Measurements from ENCODE around the gene APOBEC3A. TPM values are rescaled to one million over a fixed set of nuclear protein-coding genes. Genes with fewer than 3 reads are reported as not detected.

The APOBEC3A gene
- total RNA-seq: not detected in 2 replicates
- long read RNA-seq: 0 reads

DNA sequence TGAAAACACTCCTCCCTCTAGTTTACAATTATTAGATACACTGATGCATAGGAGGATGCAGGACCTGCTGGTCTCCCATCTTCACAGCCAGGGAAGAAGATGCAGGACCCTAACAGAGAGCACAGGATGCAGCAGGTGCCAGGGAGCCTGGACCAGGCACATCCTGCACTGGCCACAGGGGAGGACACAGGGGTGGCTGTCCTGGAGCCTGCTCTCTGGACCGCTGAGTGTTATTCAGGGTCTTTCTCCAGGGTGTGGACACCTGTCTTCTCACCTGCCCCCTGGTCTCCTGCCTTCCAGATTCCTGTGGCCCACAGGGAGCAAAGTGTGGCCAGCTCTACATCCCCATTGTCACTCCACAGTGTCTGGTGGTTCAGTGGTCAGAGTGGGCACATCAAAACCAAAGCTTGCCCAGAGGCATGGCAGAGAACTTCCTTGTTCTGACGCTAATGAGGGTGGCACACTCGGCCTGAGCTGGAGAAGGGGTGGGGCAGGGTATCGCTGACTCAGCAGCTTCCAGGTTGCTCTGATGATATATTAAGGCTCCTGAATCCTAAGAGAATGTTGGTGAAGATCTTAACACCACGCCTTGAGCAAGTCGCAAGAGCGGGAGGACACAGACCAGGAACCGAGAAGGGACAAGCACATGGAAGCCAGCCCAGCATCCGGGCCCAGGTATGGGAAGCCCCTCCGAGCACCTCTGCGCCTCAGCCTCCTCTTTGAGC, at the start of gene APOBEC3A:
APOBEC3A (plus strand) TSS at position 564 of the 725 bp plus-strand sequence; CDS start at position 647, 83 bp downstream.
- no peaks in the 10 kb centered on the region for H3K4me1 Mint-ChIP-seq
- H3K9me3 Mint-ChIP-seq: no peaks in the 10 kb centered on the region
- no peak for DNase-seq (ENCODE audit: low read depth, low spot score)
- TF ChIP-seq, protein P1, sequence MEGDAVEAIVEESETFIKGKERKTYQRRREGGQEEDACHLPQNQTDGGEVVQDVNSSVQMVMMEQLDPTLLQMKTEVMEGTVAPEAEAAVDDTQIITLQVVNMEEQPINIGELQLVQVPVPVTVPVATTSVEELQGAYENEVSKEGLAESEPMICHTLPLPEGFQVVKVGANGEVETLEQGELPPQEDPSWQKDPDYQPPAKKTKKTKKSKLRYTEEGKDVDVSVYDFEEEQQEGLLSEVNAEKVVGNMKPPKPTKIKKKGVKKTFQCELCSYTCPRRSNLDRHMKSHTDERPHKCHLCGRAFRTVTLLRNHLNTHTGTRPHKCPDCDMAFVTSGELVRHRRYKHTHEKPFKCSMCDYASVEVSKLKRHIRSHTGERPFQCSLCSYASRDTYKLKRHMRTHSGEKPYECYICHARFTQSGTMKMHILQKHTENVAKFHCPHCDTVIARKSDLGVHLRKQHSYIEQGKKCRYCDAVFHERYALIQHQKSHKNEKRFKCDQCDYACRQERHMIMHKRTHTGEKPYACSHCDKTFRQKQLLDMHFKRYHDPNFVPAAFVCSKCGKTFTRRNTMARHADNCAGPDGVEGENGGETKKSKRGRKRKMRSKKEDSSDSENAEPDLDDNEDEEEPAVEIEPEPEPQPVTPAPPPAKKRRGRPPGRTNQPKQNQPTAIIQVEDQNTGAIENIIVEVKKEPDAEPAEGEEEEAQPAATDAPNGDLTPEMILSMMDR (conservative IDR thresholded peaks at IDR 0.05): no peak
- H3K4me3 Mint-ChIP-seq: no peak within 1 kb of the TSS
- no peaks in the 10 kb centered on the region for H3K36me3 Mint-ChIP-seq (ENCODE audit: low read depth)
- H3K27me3 Mint-ChIP-seq (ENCODE audit: low read depth): peaks cover 2% of the 10 kb centered on the region
- H3K27ac Mint-ChIP-seq (ENCODE audit: unreplicated experiment): no peak within 1 kb of the TSS

DNA sequence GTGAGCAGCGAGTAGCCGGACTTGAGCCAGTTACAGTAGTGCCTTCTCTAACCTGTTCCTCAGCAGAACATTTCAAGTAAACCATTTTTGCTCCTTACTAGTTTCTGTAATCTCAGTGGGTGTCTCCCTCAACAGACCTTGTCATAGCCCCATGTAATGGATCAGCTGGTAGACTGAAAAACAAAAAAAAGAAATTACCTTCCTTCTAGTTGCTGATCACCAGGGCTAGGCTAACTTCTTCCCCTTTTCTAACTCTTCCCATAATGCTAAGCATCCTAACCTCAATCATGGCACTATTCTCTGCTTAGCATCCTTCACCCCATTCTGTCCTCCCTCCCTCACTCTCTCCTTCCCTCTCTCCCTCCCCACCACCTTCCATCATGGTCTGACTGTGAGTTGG, 49.6 kb upstream of the APOBEC3A start:
- Mint-ChIP-seq H3K4me3 (no peak overlapping the region), H3K27me3 (ENCODE audit: low read depth) (peaks cover 35% of the 10 kb centered on the region), H3K4me1 (no peaks in the 10 kb centered on the region), H3K9me3 (peaks cover 14% of the 10 kb centered on the region), H3K27ac (ENCODE audit: unreplicated experiment) (no peak overlapping the region), H3K36me3 (ENCODE audit: low read depth) (peaks cover 3% of the 10 kb centered on the region)
- TF ChIP-seq, protein P1 (conservative IDR thresholded peaks at IDR 0.05): no peak
- no peak for DNase-seq (ENCODE audit: low read depth, low spot score)

DNA sequence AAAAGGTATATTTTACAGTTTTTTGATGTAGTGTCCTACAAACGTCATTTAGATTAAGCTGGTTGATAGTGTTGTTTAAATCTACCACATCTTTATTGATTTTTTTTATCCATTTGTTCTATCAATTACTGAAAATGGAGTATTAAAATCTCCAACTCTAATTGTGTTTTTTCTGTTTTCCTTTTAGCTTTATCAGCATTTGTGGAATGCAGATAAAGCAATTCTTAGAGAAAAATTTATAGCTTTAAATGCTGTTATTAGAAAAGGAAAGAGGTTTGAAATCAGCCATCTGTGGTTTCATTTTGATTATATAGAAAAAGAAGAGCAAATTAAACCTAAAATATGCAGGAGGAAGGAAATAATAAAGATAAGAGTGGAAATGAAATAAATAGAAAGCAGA, 46.0 kb upstream of the APOBEC3A start:
- H3K27ac Mint-ChIP-seq (ENCODE audit: unreplicated experiment): no peak overlapping the region

DNA sequence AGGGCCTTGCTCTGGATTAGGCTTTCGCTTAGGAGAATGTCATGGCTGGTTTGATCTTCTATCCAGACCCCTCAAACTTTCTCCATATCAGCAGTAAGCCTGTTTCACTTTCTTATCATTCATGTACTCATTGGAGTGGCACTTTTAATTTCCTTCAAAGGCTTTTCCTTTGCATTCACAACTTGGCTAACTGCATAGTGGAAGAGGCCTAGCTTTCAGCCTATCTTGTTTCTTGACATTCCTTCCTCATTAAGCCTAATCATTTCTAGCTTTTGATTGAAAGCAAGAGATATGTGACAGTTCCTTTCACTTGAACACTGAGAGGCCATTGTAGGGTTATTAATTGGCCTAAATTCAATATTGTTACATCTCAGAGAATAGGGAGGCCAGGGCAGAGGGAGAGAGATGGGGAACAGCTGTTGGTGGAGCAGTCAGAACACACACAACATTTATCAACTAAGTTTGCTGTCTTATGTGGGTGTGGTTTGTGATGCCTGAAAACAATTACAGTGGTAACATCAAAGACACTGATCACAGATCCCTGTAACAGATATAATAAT, 37.7 kb upstream of the APOBEC3A start:
- no peak for DNase-seq (ENCODE audit: low read depth, low spot score)
- TF ChIP-seq, protein P1 (conservative IDR thresholded peaks at IDR 0.05): no peak
- Mint-ChIP-seq H3K4me1 (peaks cover 10% of the 10 kb centered on the region), H3K9me3 (no peaks in the 10 kb centered on the region), H3K27me3 (ENCODE audit: low read depth) (peaks cover 48% of the 10 kb centered on the region), H3K36me3 (ENCODE audit: low read depth) (no peaks in the 10 kb centered on the region), H3K27ac (ENCODE audit: unreplicated experiment) (no peak overlapping the region), H3K4me3 (no peak overlapping the region)

More for the DNA sequence above, 46.0 kb upstream of the APOBEC3A start:
- Mint-ChIP-seq H3K4me1 (no peaks in the 10 kb centered on the region), H3K27me3 (ENCODE audit: low read depth) (peaks cover 56% of the 10 kb centered on the region), H3K36me3 (ENCODE audit: low read depth) (no peaks in the 10 kb centered on the region), H3K9me3 (peaks cover 5% of the 10 kb centered on the region), H3K4me3 (no peak overlapping the region)
- no peak for DNase-seq (ENCODE audit: low read depth, low spot score)
- TF ChIP-seq, protein P1 (conservative IDR thresholded peaks at IDR 0.05): no peak

DNA sequence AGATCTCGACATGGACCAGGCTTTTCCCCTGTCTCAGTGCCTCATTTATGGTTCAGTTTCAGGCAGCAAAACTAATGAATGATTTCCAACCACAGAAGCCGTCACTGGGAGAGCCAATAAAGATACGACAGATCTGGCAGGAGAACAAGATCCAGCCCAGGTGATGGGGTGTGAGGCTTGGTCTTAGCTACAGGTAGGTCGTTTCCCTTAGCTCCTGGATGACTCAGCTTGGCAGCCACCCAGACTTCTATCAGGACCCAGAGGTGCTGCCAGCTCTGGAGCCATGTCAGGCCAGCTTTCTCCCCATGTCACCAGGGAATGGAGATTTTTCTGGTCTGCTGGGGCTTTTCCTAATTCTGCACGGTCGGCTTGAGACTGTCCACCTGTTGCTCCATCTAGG, 36.3 kb upstream of the APOBEC3A start:
- Mint-ChIP-seq H3K27me3 (ENCODE audit: low read depth) (peaks cover 44% of the 10 kb centered on the region), H3K4me1 (peaks cover 10% of the 10 kb centered on the region), H3K4me3 (no peak overlapping the region), H3K27ac (ENCODE audit: unreplicated experiment) (no peak overlapping the region), H3K36me3 (ENCODE audit: low read depth) (no peaks in the 10 kb centered on the region), H3K9me3 (no peaks in the 10 kb centered on the region)
- TF ChIP-seq, protein P1 (conservative IDR thresholded peaks at IDR 0.05): no peak
- no peak for DNase-seq (ENCODE audit: low read depth, low spot score)
